HCT116 (cell line): ENCODE measurements around the gene STX16. TPM values are rescaled to one million over a fixed set of nuclear protein-coding genes. Genes with fewer than 3 reads are reported as not detected.

Experiments used
- ATAC-seq: fragments of 200-7000 bp; cut with Tn5 transposase; 2 replicates; pipeline ENCODE4 v1.9.1; 2020; ENCODE audit warnings: mild to moderate bottlenecking, moderate library complexity
- BruUV-seq: library from RNA; stranded (reverse); fragments of 400-500 nt; replicated peaks from 2 replicates; lab custom pipeline; 2021; lab: Mats Ljungman, UMichigan
- CTCF ChIA-PET: fragments of 300-600 bp; sonication (Branson Sonifier 250); formaldehyde crosslinking; loops from one replicate; lab custom pipeline; 2021; ENCODE audit warnings: antibody characterized with exemption; lab: Charles Lee
- POLR2A ChIA-PET: fragments of 300-600, 350-600 bp; sonication (Branson Sonifier 250); formaldehyde crosslinking; loops from one replicate; lab custom pipeline; 2021; ENCODE audit warnings: antibody characterized with exemption; lab: Charles Lee
- RAD21 ChIA-PET, 2 experiments: fragments of 300-600 bp; sonication (Branson Sonifier 250); formaldehyde crosslinking; loops; one replicate each; lab custom pipeline; 2023; ENCODE audit warnings: low total read pairs in 2 of 2; ENCODE audit not compliant: uncharacterized antibody in 2 of 2, unreplicated experiment in 2 of 2, low non-redundant PET in 1 of 2; lab: Charles Lee
- DNase-seq: peaks from one replicate; pipeline ENCODE4 v3.0.0-alpha.2; 2010; ENCODE audit warnings: low read depth, low spot score
- H2AFZ ChIP-seq: fragments of 200-600 bp; shearing (Covaris generic), sonication (generic); 2 replicates; pipeline ENCODE4 v1.6.1; 2017; ENCODE audit warnings: low read depth, mixed run types, mixed read lengths, antibody characterized with exemption, low read length; ENCODE audit not compliant: poor library complexity, severe bottlenecking
- H3K27ac ChIP-seq: 2 replicates; pipeline ENCODE4 v1.5.1; 2012; ENCODE audit warnings: low read depth, low read length
- H3K27me3 ChIP-seq: fragments of 200-600 bp; sonication (generic); 2 replicates; pipeline ENCODE4 v1.6.1; 2016; ENCODE audit warnings: mixed run types, low read length, mixed read lengths; ENCODE audit not compliant: insufficient read depth
- H3K36me3 ChIP-seq, 2 experiments: fragments of 200-500 bp in 1 of 2; fragments of 200-600 bp in 1 of 2; sonication (Bioruptor generic) in 1 of 2; sonication (generic) in 1 of 2; 2 replicates each; pipeline versions ENCODE4 v1.5.1 to v1.6.1; 2014 to 2016; ENCODE audit warnings: low read length in 2 of 2, inconsistent platforms in 1 of 2, mixed read lengths in 1 of 2, mixed run types in 1 of 2; ENCODE audit not compliant: insufficient read depth in 2 of 2, control insufficient read depth in 1 of 2
- H3K4me1 ChIP-seq, 2 experiments: fragments of 200-600 bp in 1 of 2; sonication (generic) in 1 of 2; 2 replicates each; pipeline versions ENCODE4 v1.5.1 to v1.6.1; 2012 to 2017; ENCODE audit warnings: low read length in 2 of 2, inconsistent platforms in 1 of 2, mild to moderate bottlenecking in 1 of 2, mixed read lengths in 1 of 2, mixed run types in 1 of 2, moderate library complexity in 1 of 2; ENCODE audit not compliant: insufficient read depth in 2 of 2, control insufficient read depth in 1 of 2
- H3K4me2 ChIP-seq: fragments of 200-600 bp; sonication (generic); 2 replicates; pipeline ENCODE4 v1.6.1; 2017; ENCODE audit warnings: mixed run types, low read length, mixed read lengths
- H3K4me3 ChIP-seq, 2 experiments: fragments of 200-600 bp in 1 of 2; sonication (generic) in 1 of 2; replicated peaks in 1 of 2; 2 replicates each; pipeline ENCODE4 v1.5.1; 2011 to 2016; ENCODE audit warnings: low read length in 2 of 2, control low read depth in 1 of 2, low read depth in 1 of 2, mild to moderate bottlenecking in 1 of 2, mixed read lengths in 1 of 2, mixed run types in 1 of 2
- H3K79me2 ChIP-seq: fragments of 200-600 bp; sonication (generic); 2 replicates; pipeline ENCODE4 v1.6.1; 2017; ENCODE audit warnings: mild to moderate bottlenecking, mixed run types, low read length, moderate library complexity, mixed read lengths; ENCODE audit not compliant: insufficient read depth
- H3K9ac ChIP-seq: fragments of 200-600 bp; sonication (generic); 2 replicates; pipeline ENCODE4 v1.6.1; 2016; ENCODE audit warnings: low read length, mixed read lengths
- H3K9me2 ChIP-seq: fragments of 200-600 bp; sonication (generic), shearing (Covaris generic); 2 replicates; pipeline ENCODE4 v1.6.1; 2017; ENCODE audit warnings: mixed run types, mild to moderate bottlenecking, moderate library complexity; ENCODE audit not compliant: insufficient read depth
- H3K9me3 ChIP-seq, 2 experiments: fragments of 200-500 bp in 1 of 2; fragments of 200-600 bp in 1 of 2; sonication (Bioruptor generic) in 1 of 2; sonication (generic) in 1 of 2; 2 replicates each; pipeline ENCODE4 v1.6.1; 2014 to 2017; ENCODE audit warnings: low read length in 2 of 2, mixed read lengths in 2 of 2, inconsistent platforms in 1 of 2, low read depth in 1 of 2, mild to moderate bottlenecking in 1 of 2, mixed run types in 1 of 2, moderate library complexity in 1 of 2; ENCODE audit not compliant: control insufficient read depth in 1 of 2, insufficient read depth in 1 of 2
- H4K20me1 ChIP-seq: fragments of 200-600 bp; sonication (generic), shearing (Covaris generic); 2 replicates; pipeline ENCODE4 v1.6.1; 2017; ENCODE audit warnings: mixed run types, mild to moderate bottlenecking, moderate library complexity; ENCODE audit not compliant: insufficient read depth
- EZH2phosphoT487 ChIP-seq: fragments of 200-600 bp; IDR thresholded peaks from 2 replicates; pipeline ENCODE4 v1.6.1; 2018; ENCODE audit warnings: antibody characterized with exemption, borderline replicate concordance
- JUND ChIP-seq: IDR thresholded peaks from 2 replicates; pipeline ENCODE4 v1.6.1; 2012
- POLR2A ChIP-seq: IDR thresholded peaks from 2 replicates; pipeline ENCODE4 v1.7.0; 2011; ENCODE audit warnings: borderline replicate concordance; ENCODE audit not compliant: insufficient read depth, insufficient read length; ENCODE audit errors: extremely low read depth
- RAD21 ChIP-seq: IDR thresholded peaks from 2 replicates; pipeline ENCODE4 v1.6.1; 2012; ENCODE audit warnings: low read depth, mild to moderate bottlenecking
- SIN3A ChIP-seq: IDR thresholded peaks from 2 replicates; pipeline ENCODE4 v1.6.1; 2012; ENCODE audit warnings: low read depth
- SRF ChIP-seq: IDR thresholded peaks from 2 replicates; pipeline ENCODE4 v1.6.1; 2012; ENCODE audit warnings: low read depth
- YY1 ChIP-seq: IDR thresholded peaks from 2 replicates; pipeline ENCODE4 v1.6.1; 2011; ENCODE audit warnings: low read length, low read depth, moderate library complexity, mild to moderate bottlenecking; ENCODE audit not compliant: insufficient replicate concordance; ENCODE audit errors: extremely low read depth
- intact Hi-C: fragments of 100-400 bp; cut with micrococcal nuclease; formaldehyde crosslinking; loops from 2 replicates; pipeline ENCODE4 v1.10.0; 2022
- total RNA-seq: library from RNA; stranded (reverse); gene quantifications from one replicate; pipeline ENCODE4 v1.2.1, GENCODE V29; 2021; ENCODE audit not compliant: unreplicated experiment
- TF ChIP-seq, protein P1 (sequence below), 3 experiments: fragments of 200-600 bp in 1 of 3; sonication (generic) in 1 of 3; IDR thresholded peaks in 2 of 3; conservative IDR thresholded peaks in 1 of 3; 2 replicates each; pipeline ENCODE4 v1.5.1; 2012 to 2017; ENCODE audit warnings: low read depth in 2 of 3, low read length in 2 of 3, antibody characterized with exemption in 1 of 3, borderline replicate concordance in 1 of 3, control low read depth in 1 of 3, mild to moderate bottlenecking in 1 of 3, mixed read lengths in 1 of 3, mixed run types in 1 of 3, moderate library complexity in 1 of 3; ENCODE audit not compliant: insufficient read depth in 1 of 3
- TF ChIP-seq, protein P2 (sequence below): IDR thresholded peaks from 2 replicates; pipeline ENCODE4 v1.6.1; 2011; ENCODE audit warnings: mild to moderate bottlenecking, low read length, moderate library complexity; ENCODE audit not compliant: insufficient replicate concordance; ENCODE audit errors: extremely low read depth
- TF ChIP-seq, protein P3 (sequence below): IDR thresholded peaks from 2 replicates; pipeline ENCODE4 v1.6.1; 2012
- TF ChIP-seq, protein P4 (sequence below): IDR thresholded peaks from 2 replicates; pipeline ENCODE4 v1.6.1; 2012; ENCODE audit warnings: low read depth
- TF ChIP-seq, protein P5 (sequence below): IDR thresholded peaks from 2 replicates; pipeline ENCODE4 v1.6.1; 2012

The STX16 gene
- total RNA-seq, 1 experiment from 2014 or later, result 55.1 TPM

DNA sequence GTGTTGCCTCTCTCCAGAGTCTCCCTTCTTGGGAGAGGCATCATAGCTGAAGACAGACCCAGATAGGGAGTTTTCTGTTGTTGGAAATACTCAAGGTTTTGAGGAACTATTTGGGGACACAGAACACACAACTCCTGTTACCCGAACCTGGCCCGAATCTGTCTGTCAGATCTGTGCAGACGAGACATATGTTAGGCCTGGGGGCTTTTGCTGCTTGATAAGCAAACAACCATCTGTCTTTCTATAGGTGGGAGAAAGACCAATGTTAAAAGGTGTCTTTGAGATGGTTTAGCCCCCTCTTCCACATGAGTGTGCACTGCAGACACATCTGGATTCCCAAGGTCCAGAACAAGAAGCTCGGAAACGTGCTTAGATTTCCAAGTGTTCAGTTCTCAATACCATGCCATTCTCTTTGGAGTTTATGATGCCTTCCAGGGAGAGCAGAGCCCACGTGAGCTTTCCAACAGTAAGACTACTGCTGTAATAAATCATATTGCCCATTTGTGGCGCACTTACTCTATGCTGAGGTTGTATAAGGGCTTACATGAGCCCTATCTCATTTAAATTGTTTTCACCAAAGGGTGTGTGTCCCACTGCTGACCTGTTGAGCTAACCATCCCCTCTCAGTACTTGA, 3.8 kb upstream of the STX16 start:
- no peak overlapping the region for H3K4me3 ChIP-seq
- H3K27me3 ChIP-seq, result no peaks in the 10 kb centered on the region
- POLR2A ChIA-PET, result no interaction called here
- no TSS peak for BruUV-seq
- CTCF ChIA-PET, result no interaction called here
- ATAC-seq, result no peak
- TF ChIP-seq YY1 (no peak), RAD21 (no peak; the same call in 1 of the 2 replicates), POLR2A (no peak), SIN3A (no peak), JUND (no peak), EZH2phosphoT487 (no peak), SRF (no peak)
- TF ChIP-seq, protein P1, sequence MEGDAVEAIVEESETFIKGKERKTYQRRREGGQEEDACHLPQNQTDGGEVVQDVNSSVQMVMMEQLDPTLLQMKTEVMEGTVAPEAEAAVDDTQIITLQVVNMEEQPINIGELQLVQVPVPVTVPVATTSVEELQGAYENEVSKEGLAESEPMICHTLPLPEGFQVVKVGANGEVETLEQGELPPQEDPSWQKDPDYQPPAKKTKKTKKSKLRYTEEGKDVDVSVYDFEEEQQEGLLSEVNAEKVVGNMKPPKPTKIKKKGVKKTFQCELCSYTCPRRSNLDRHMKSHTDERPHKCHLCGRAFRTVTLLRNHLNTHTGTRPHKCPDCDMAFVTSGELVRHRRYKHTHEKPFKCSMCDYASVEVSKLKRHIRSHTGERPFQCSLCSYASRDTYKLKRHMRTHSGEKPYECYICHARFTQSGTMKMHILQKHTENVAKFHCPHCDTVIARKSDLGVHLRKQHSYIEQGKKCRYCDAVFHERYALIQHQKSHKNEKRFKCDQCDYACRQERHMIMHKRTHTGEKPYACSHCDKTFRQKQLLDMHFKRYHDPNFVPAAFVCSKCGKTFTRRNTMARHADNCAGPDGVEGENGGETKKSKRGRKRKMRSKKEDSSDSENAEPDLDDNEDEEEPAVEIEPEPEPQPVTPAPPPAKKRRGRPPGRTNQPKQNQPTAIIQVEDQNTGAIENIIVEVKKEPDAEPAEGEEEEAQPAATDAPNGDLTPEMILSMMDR (IDR thresholded peaks at IDR 0.05 in 2 of 3, conservative IDR thresholded peaks at IDR 0.05 in 1 of 3; ENCODE audit: borderline replicate concordance in 1 of 3, insufficient read depth in 1 of 3, low read depth in 2 of 3, low read length in 2 of 3), result no peak
- TF ChIP-seq, protein P2, sequence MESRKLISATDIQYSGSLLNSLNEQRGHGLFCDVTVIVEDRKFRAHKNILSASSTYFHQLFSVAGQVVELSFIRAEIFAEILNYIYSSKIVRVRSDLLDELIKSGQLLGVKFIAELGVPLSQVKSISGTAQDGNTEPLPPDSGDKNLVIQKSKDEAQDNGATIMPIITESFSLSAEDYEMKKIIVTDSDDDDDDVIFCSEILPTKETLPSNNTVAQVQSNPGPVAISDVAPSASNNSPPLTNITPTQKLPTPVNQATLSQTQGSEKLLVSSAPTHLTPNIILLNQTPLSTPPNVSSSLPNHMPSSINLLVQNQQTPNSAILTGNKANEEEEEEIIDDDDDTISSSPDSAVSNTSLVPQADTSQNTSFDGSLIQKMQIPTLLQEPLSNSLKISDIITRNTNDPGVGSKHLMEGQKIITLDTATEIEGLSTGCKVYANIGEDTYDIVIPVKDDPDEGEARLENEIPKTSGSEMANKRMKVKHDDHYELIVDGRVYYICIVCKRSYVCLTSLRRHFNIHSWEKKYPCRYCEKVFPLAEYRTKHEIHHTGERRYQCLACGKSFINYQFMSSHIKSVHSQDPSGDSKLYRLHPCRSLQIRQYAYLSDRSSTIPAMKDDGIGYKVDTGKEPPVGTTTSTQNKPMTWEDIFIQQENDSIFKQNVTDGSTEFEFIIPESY, result no peak
- TF ChIP-seq, protein P3, sequence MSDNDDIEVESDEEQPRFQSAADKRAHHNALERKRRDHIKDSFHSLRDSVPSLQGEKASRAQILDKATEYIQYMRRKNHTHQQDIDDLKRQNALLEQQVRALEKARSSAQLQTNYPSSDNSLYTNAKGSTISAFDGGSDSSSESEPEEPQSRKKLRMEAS, result no peak
- TF ChIP-seq, protein P4, sequence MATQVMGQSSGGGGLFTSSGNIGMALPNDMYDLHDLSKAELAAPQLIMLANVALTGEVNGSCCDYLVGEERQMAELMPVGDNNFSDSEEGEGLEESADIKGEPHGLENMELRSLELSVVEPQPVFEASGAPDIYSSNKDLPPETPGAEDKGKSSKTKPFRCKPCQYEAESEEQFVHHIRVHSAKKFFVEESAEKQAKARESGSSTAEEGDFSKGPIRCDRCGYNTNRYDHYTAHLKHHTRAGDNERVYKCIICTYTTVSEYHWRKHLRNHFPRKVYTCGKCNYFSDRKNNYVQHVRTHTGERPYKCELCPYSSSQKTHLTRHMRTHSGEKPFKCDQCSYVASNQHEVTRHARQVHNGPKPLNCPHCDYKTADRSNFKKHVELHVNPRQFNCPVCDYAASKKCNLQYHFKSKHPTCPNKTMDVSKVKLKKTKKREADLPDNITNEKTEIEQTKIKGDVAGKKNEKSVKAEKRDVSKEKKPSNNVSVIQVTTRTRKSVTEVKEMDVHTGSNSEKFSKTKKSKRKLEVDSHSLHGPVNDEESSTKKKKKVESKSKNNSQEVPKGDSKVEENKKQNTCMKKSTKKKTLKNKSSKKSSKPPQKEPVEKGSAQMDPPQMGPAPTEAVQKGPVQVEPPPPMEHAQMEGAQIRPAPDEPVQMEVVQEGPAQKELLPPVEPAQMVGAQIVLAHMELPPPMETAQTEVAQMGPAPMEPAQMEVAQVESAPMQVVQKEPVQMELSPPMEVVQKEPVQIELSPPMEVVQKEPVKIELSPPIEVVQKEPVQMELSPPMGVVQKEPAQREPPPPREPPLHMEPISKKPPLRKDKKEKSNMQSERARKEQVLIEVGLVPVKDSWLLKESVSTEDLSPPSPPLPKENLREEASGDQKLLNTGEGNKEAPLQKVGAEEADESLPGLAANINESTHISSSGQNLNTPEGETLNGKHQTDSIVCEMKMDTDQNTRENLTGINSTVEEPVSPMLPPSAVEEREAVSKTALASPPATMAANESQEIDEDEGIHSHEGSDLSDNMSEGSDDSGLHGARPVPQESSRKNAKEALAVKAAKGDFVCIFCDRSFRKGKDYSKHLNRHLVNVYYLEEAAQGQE, result no peak
- TF ChIP-seq, protein P5, sequence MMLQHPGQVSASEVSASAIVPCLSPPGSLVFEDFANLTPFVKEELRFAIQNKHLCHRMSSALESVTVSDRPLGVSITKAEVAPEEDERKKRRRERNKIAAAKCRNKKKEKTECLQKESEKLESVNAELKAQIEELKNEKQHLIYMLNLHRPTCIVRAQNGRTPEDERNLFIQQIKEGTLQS, result no peak
- intact Hi-C loops, result no loop called here
- no peak overlapping the region for H3K27ac ChIP-seq
- H3K4me1 ChIP-seq, result peaks cover 0 to 12% of the 10 kb centered on the region in 2 experiments; a peak in 1 of 4 replicates
- no peaks in the 10 kb centered on the region for H3K9me2 ChIP-seq
- H2AFZ ChIP-seq, result no peak overlapping the region
- H3K9me3 ChIP-seq, result no peaks in the 10 kb centered on the region
- H3K9ac ChIP-seq, result no peak overlapping the region
- H4K20me1 ChIP-seq, result no peaks in the 10 kb centered on the region
- H3K36me3 ChIP-seq, result no peaks in the 10 kb centered on the region; a peak in 1 of 4 replicates
- RAD21 ChIA-PET, result no interaction called here
- no peak for DNase-seq
- H3K79me2 ChIP-seq, result peaks cover 12% of the 10 kb centered on the region
- no peak overlapping the region for H3K4me2 ChIP-seq
